H1 (cell line): ENCODE results near the gene TTC28. TPM values are rescaled to one million over a fixed set of nuclear protein-coding genes. Genes with fewer than 3 reads are reported as not detected.

ENCODE experiments used
- CTCF ChIA-PET: fragments of 300-600 bp; sonication (Branson Sonifier 250); formaldehyde crosslinking; loops from one replicate; lab custom pipeline; 2021; ENCODE audit not compliant: partially characterized antibody; lab: Charles Lee
- POLR2A ChIA-PET: fragments of 300-600 bp; sonication (Branson Sonifier 250); formaldehyde crosslinking; loops from one replicate; lab custom pipeline; 2021; ENCODE audit warnings: inconsistent platforms; ENCODE audit not compliant: partially characterized antibody; lab: Charles Lee
- DNase-seq, 2 experiments: peaks; one replicate each; pipeline versions ENCODE4 v3.0.0 to v3.0.0-alpha.2; 2010 to 2022; ENCODE audit warnings: low spot score in 2 of 2, low read depth in 1 of 2, mixed read lengths in 1 of 2
- FAIRE-seq: peaks from 2 replicates; lab custom pipeline; 2011; peaks lifted over from hg19 to GRCh38; lab: Jason Lieb, UNC
- H2AFZ ChIP-seq: 2 replicates; pipeline ENCODE4 v1.8.1; 2012; ENCODE audit warnings: low read length, inconsistent platforms
- H2AK5ac ChIP-seq: 2 replicates; pipeline ENCODE4 v1.6.1; 2013; ENCODE audit warnings: low read depth, low read length
- H2BK120ac ChIP-seq: replicated peaks from 2 replicates; pipeline ENCODE3; 2013; ENCODE audit warnings: low read depth, low read length, inconsistent platforms
- H2BK12ac ChIP-seq: 2 replicates; pipeline ENCODE4 v1.6.1; 2013; ENCODE audit warnings: low read depth, low read length
- H2BK15ac ChIP-seq: 2 replicates; pipeline ENCODE4 v1.6.1; 2013; ENCODE audit warnings: low read length
- H2BK20ac ChIP-seq: 2 replicates; pipeline ENCODE4 v1.6.1; 2013; ENCODE audit warnings: low read length
- H2BK5ac ChIP-seq: 2 replicates; pipeline ENCODE4 v1.6.1; 2013; ENCODE audit warnings: low read depth, low read length
- H3K14ac ChIP-seq: 2 replicates; pipeline ENCODE4 v1.6.1; 2013; ENCODE audit warnings: inconsistent platforms; ENCODE audit not compliant: insufficient read length
- H3K18ac ChIP-seq: 2 replicates; pipeline ENCODE4 v1.6.1; 2013; ENCODE audit warnings: low read length; ENCODE audit errors: extremely low read depth
- H3K23ac ChIP-seq: 2 replicates; pipeline ENCODE4 v1.6.1; 2013; ENCODE audit warnings: inconsistent platforms; ENCODE audit not compliant: insufficient read length
- H3K23me2 ChIP-seq: 2 replicates; pipeline ENCODE4 v1.6.1; 2013; ENCODE audit warnings: low read depth, low read length
- H3K27ac ChIP-seq: 2 replicates; pipeline ENCODE4 v1.6.1; 2011; ENCODE audit warnings: low read depth, low read length, inconsistent platforms
- H3K27me3 ChIP-seq, 4 experiments: replicated peaks in 1 of 4; 1 replicate in 1 of 4; 2 replicates in 3 of 4; pipeline versions ENCODE4 v1.6.1 to v1.8.1; 2011 to 2013; ENCODE audit warnings: low read length in 3 of 4, mild to moderate bottlenecking in 3 of 4, inconsistent platforms in 2 of 4, mixed read lengths in 2 of 4, moderate library complexity in 1 of 4; ENCODE audit not compliant: control insufficient read depth in 3 of 4, insufficient read depth in 3 of 4; ENCODE audit errors: extremely low read depth in 1 of 4
- H3K36me3 ChIP-seq, 4 experiments: 2 replicates each; pipeline versions ENCODE4 v1.6.1 to v1.8.1; 2011 to 2013; ENCODE audit warnings: mild to moderate bottlenecking in 4 of 4, low read length in 3 of 4, moderate library complexity in 2 of 4, control low read depth in 1 of 4, inconsistent platforms in 1 of 4; ENCODE audit not compliant: insufficient read depth in 4 of 4, control insufficient read depth in 2 of 4
- H3K4ac ChIP-seq: replicated peaks from 2 replicates; pipeline ENCODE3; 2013; ENCODE audit warnings: low read length, low read depth, mixed read lengths, inconsistent platforms; ENCODE audit not compliant: insufficient read length
- H3K4me1 ChIP-seq, 4 experiments: replicated peaks in 1 of 4; 1 replicate in 1 of 4; 2 replicates in 3 of 4; pipeline versions ENCODE4 v1.6.1 to v1.8.1; 2011 to 2013; ENCODE audit warnings: low read length in 3 of 4, inconsistent platforms in 2 of 4, mixed read lengths in 1 of 4; ENCODE audit not compliant: insufficient read depth in 4 of 4, control insufficient read depth in 3 of 4
- H3K4me2 ChIP-seq, 2 experiments: 2 replicates each; pipeline versions ENCODE4 v1.6.1 to v1.8.1; 2011 to 2013; ENCODE audit warnings: low read depth in 2 of 2, low read length in 2 of 2, control low read depth in 1 of 2, inconsistent platforms in 1 of 2, mild to moderate bottlenecking in 1 of 2; ENCODE audit not compliant: insufficient read depth in 1 of 2
- H3K4me3 ChIP-seq, 4 experiments: fragments of 200-600, 300-600 bp in 1 of 4; sonication (generic), shearing (Covaris generic), sonication (Bioruptor Twin) in 1 of 4; 2 replicates each; pipeline versions ENCODE4 v1.5.1 to v1.8.1; 2011 to 2016; ENCODE audit warnings: low read length in 4 of 4, low read depth in 3 of 4, control low read depth in 2 of 4, inconsistent platforms in 2 of 4, mild to moderate bottlenecking in 2 of 4, mixed read lengths in 1 of 4, moderate library complexity in 1 of 4; ENCODE audit not compliant: insufficient read depth in 2 of 4; ENCODE audit errors: extremely low read depth in 1 of 4
- H3K56ac ChIP-seq: replicated peaks from 2 replicates; pipeline ENCODE3; 2013; ENCODE audit warnings: low read depth, mild to moderate bottlenecking, mixed read lengths, low read length, inconsistent platforms; ENCODE audit not compliant: insufficient read length
- H3K79me1 ChIP-seq: 2 replicates; pipeline ENCODE4 v1.6.1; 2013; ENCODE audit warnings: low read depth, low read length, control low read depth
- H3K79me2 ChIP-seq, 2 experiments: 2 replicates each; pipeline versions ENCODE4 v1.6.1 to v1.8.1; 2012 to 2013; ENCODE audit warnings: low read length in 2 of 2, mild to moderate bottlenecking in 2 of 2, inconsistent platforms in 1 of 2; ENCODE audit not compliant: insufficient read depth in 2 of 2, control insufficient read depth in 1 of 2
- H3K9ac ChIP-seq, 4 experiments: replicated peaks in 1 of 4; 1 replicate in 1 of 4; 2 replicates in 3 of 4; pipeline versions ENCODE4 v1.6.1 to v1.8.1; 2011 to 2013; ENCODE audit warnings: low read depth in 3 of 4, low read length in 3 of 4, control low read depth in 2 of 4, mild to moderate bottlenecking in 2 of 4, moderate library complexity in 2 of 4, inconsistent platforms in 1 of 4; ENCODE audit errors: extremely low read depth in 1 of 4
- H3K9me3 ChIP-seq, 2 experiments: 2 replicates each; pipeline versions ENCODE4 v1.6.1 to v1.8.1; 2012 to 2013; ENCODE audit warnings: mild to moderate bottlenecking in 2 of 2, moderate library complexity in 2 of 2, control low read depth in 1 of 2, inconsistent platforms in 1 of 2, low read depth in 1 of 2, low read length in 1 of 2, mixed read lengths in 1 of 2; ENCODE audit not compliant: insufficient read depth in 2 of 2
- H4K20me1 ChIP-seq, 2 experiments: replicated peaks in 1 of 2; 2 replicates each; pipeline versions ENCODE3 to v1.8.1; 2011 to 2013; ENCODE audit warnings: inconsistent platforms in 2 of 2, low read length in 2 of 2, mild to moderate bottlenecking in 1 of 2; ENCODE audit not compliant: insufficient read depth in 2 of 2, control insufficient read depth in 1 of 2
- H4K5ac ChIP-seq: 2 replicates; pipeline ENCODE4 v1.6.1; 2013; ENCODE audit warnings: low read length, low read depth, mixed read lengths, inconsistent platforms; ENCODE audit not compliant: insufficient read length
- H4K8ac ChIP-seq: 2 replicates; pipeline ENCODE4 v1.8.0; 2013; ENCODE audit warnings: mild to moderate bottlenecking, moderate library complexity, low read length, inconsistent platforms; ENCODE audit not compliant: insufficient read depth; ENCODE audit errors: extremely low read depth
- H4K91ac ChIP-seq: replicated peaks from 2 replicates; pipeline ENCODE3; 2013; ENCODE audit warnings: low read length, mixed read lengths, inconsistent platforms; ENCODE audit not compliant: insufficient read length
- NRF1 ChIP-seq: IDR thresholded peaks from 2 replicates; pipeline ENCODE4 v1.6.1; 2011; ENCODE audit warnings: mild to moderate bottlenecking, low read depth, low read length, improper control_type of control experiment
- POU5F1 ChIP-seq: IDR thresholded peaks from 2 replicates; pipeline ENCODE4 v1.6.1; 2011; ENCODE audit warnings: low read depth, mild to moderate bottlenecking, low read length, moderate library complexity
- SP4 ChIP-seq: IDR thresholded peaks from 2 replicates; pipeline ENCODE4 v1.6.1; 2012; ENCODE audit warnings: low read length, inconsistent platforms
- WGBS, 2 experiments: shearing (Covaris generic) in 1 of 2; methylation state at CpG; one replicate each; pipeline versions ENCODE4 v1.1.6 to v1.1.7; 2013 to 2015; ENCODE audit warnings: low lambda C conversion rate in 2 of 2, mixed read lengths in 2 of 2, inconsistent platforms in 1 of 2, low coverage in 1 of 2, missing lambda C conversion rate in 1 of 2; ENCODE audit not compliant: insufficient replicate concordance in 2 of 2, insufficient coverage in 1 of 2, insufficient read length in 1 of 2; ENCODE audit errors: extremely low coverage in 1 of 2, missing lambda C conversion rate in 1 of 2; 5-methylcytosine and 5-hydroxymethylcytosine counted together
- polyA plus RNA-seq, 7 experiments: library from polyadenylated mRNA; depleted of rRNA in 3 of 7; stranded (reverse) in 5 of 7; unstranded in 2 of 7; fragments of >200 nt in 5 of 7; fragments of 200-250 nt in 2 of 7; gene quantifications; 1 replicate in 5 of 7; 2 replicates in 1 of 7; 4 replicates in 1 of 7; pipeline versions ENCODE4 v1.2.1 to v1.2.3, GENCODE V29; 2011 to 2013; ENCODE audit warnings: missing spikeins in 2 of 7, mixed read lengths in 2 of 7
- total RNA-seq: library from RNA; stranded (reverse); fragmentation: NEBNext Ultra II Directional; extraction: Animal tissue kit (Norgen Biotek cat#: 25700); gene quantifications from 2 replicates; pipeline ENCODE4 v1.2.1, GENCODE V29; 2021

TTC28 gene
- total and polyA plus RNA-seq, 2 of the 8 experiments (the other 6 are each of a cell fraction or from before 2014, with no cell fraction given) = 2.6 to 12.6 TPM

GRCh38 chr22:28112190-28112544 is 567.5 kb downstream of the TTC28 start:
- no peak overlapping the region for H3K14ac ChIP-seq
- 60% methylated on average over 2 of the region's 2 CpGs; no CpG with 5 or more reads in 1 of the 2 experiments for WGBS, 2 experiments
- TF ChIP-seq NRF1 = no peak
- TF ChIP-seq SP4 = no peak
- TF ChIP-seq POU5F1 = no peak

More at GRCh38 chr22:28112190-28112544, 567.5 kb downstream of the TTC28 start:
- Histone ChIP-seq H2BK20ac (no peak overlapping the region), H3K4me1 (peaks cover 1 to 14% (median 3%) of the 10 kb centered on the region in 4 experiments; a peak in 5 of 7 replicates), H2BK12ac (no peak overlapping the region), H4K8ac (no peak overlapping the region), H3K56ac (no peak overlapping the region), H4K5ac (no peak overlapping the region), H2AK5ac (no peak overlapping the region), H3K4me3 (no peak overlapping the region), H3K27me3 (no peaks in the 10 kb centered on the region), H3K23ac (no peak overlapping the region), H3K79me2 (no peaks in the 10 kb centered on the region), H4K91ac (no peak overlapping the region), H3K27ac (no peak overlapping the region), H3K9me3 (no peaks in the 10 kb centered on the region), H3K23me2 (no peaks in the 10 kb centered on the region), H3K36me3 (no peaks in the 10 kb centered on the region; a peak in 1 of 8 replicates), H3K79me1 (no peaks in the 10 kb centered on the region), H4K20me1 (no peaks in the 10 kb centered on the region), H3K9ac (no peak overlapping the region), H2BK120ac (no peak overlapping the region), H2BK5ac (no peak overlapping the region), H2BK15ac (no peak overlapping the region), H3K4ac (no peak overlapping the region), H2AFZ (no peak overlapping the region), H3K18ac (no peak overlapping the region), H3K4me2 (peak overlapping the region in 1 of 2 experiments; percentile 34; a peak in 1 of 4 replicates)
- FAIRE-seq (no peak), DNase-seq (no peak)
- CTCF ChIA-PET = interaction anchor here (1.0 to 3.7 kb wide), 15 partner anchors 9 to 330 kb away, joined by 3 to 18 read pairs (median 5); no protein-coding TSS in a partner anchor
- POLR2A ChIA-PET = no interaction called here
